Mesenchymal stem cell (in vitro differentiated cells and primary cell): ENCODE results near the gene GALR3.

Experiments used
- DNase-seq: peaks from one replicate; pipeline ENCODE4 v3.0.0-alpha.2; 2013
- H2AFZ ChIP-seq: one replicate; pipeline ENCODE4 v1.6.1; 2013; ENCODE audit warnings: low read depth, mild to moderate bottlenecking, control low read depth, inconsistent platforms, low read length, moderate library complexity
- H2AK5ac ChIP-seq: 2 replicates; pipeline ENCODE4 v1.6.1; 2013; ENCODE audit warnings: low read length, moderate library complexity, mild to moderate bottlenecking, inconsistent platforms; ENCODE audit not compliant: severe bottlenecking
- H2BK120ac ChIP-seq: one replicate; pipeline ENCODE4 v1.6.1; 2013; ENCODE audit warnings: low read depth, mild to moderate bottlenecking, inconsistent platforms, low read length, moderate library complexity
- H2BK12ac ChIP-seq, 2 experiments: one replicate each; pipeline ENCODE4 v1.6.1; 2013; ENCODE audit warnings: inconsistent platforms in 2 of 2, low read length in 2 of 2, mild to moderate bottlenecking in 2 of 2, moderate library complexity in 2 of 2, control low read depth in 1 of 2
- H2BK15ac ChIP-seq: one replicate; pipeline ENCODE4 v1.6.1; 2013; ENCODE audit warnings: mild to moderate bottlenecking, low read depth, inconsistent platforms; ENCODE audit not compliant: poor library complexity, severe bottlenecking
- H2BK5ac ChIP-seq: 2 replicates; pipeline ENCODE4 v1.6.1; 2013; ENCODE audit warnings: low read depth, mild to moderate bottlenecking, low read length, control low read depth, inconsistent platforms; ENCODE audit not compliant: poor library complexity, severe bottlenecking
- H3K14ac ChIP-seq, 2 experiments: one replicate each; pipeline ENCODE4 v1.6.1; 2013; ENCODE audit warnings: inconsistent platforms in 2 of 2, low read length in 2 of 2, control low read depth in 1 of 2, mild to moderate bottlenecking in 1 of 2, moderate library complexity in 1 of 2
- H3K18ac ChIP-seq, 2 experiments: one replicate each; pipeline ENCODE4 v1.6.1; 2013; ENCODE audit warnings: inconsistent platforms in 2 of 2, low read length in 2 of 2, control low read depth in 1 of 2, low read depth in 1 of 2, mild to moderate bottlenecking in 1 of 2
- H3K23ac ChIP-seq, 2 experiments: one replicate each; pipeline ENCODE4 v1.6.1; 2013; ENCODE audit warnings: inconsistent platforms in 2 of 2, low read length in 2 of 2, mild to moderate bottlenecking in 2 of 2, moderate library complexity in 2 of 2, control low read depth in 1 of 2
- H3K27ac ChIP-seq: 2 replicates; pipeline ENCODE4 v1.5.1; 2013; ENCODE audit warnings: mild to moderate bottlenecking, moderate library complexity, low read length, control low read depth, inconsistent platforms; ENCODE audit not compliant: poor library complexity, severe bottlenecking
- H3K27me3 ChIP-seq, 2 experiments: 2 replicates each; pipeline versions ENCODE4 v1.6.1 to v1.7.0; 2013; ENCODE audit warnings: low read length in 2 of 2, mild to moderate bottlenecking in 2 of 2, moderate library complexity in 2 of 2, control low read depth in 1 of 2, inconsistent platforms in 1 of 2; ENCODE audit not compliant: control insufficient read depth in 1 of 2, insufficient read depth in 1 of 2
- H3K36me3 ChIP-seq, 2 experiments: 2 replicates each; pipeline versions ENCODE4 v1.6.1 to v1.7.0; 2013; ENCODE audit warnings: low read length in 2 of 2, control low read depth in 1 of 2, inconsistent platforms in 1 of 2, low read depth in 1 of 2, mild to moderate bottlenecking in 1 of 2; ENCODE audit not compliant: insufficient read depth in 2 of 2, control insufficient read depth in 1 of 2
- H3K4ac ChIP-seq, 2 experiments: one replicate each; pipeline ENCODE4 v1.6.1; 2013; ENCODE audit warnings: inconsistent platforms in 2 of 2, low read length in 2 of 2, mild to moderate bottlenecking in 2 of 2, moderate library complexity in 2 of 2, control low read depth in 1 of 2, low read depth in 1 of 2
- H3K4me1 ChIP-seq: 2 replicates; pipeline ENCODE4 v1.6.1; 2013; ENCODE audit warnings: low read depth, low read length, control low read depth; ENCODE audit not compliant: control insufficient read depth, insufficient read depth
- H3K4me2 ChIP-seq: 2 replicates; pipeline ENCODE4 v1.6.1; 2013; ENCODE audit warnings: low read length, mild to moderate bottlenecking, inconsistent platforms; ENCODE audit not compliant: poor library complexity, severe bottlenecking
- H3K4me3 ChIP-seq, 2 experiments: 2 replicates each; pipeline versions ENCODE4 v1.5.1 to v1.7.0; 2013; ENCODE audit warnings: low read length in 2 of 2, mild to moderate bottlenecking in 2 of 2, control low read depth in 1 of 2, low read depth in 1 of 2; ENCODE audit not compliant: insufficient read depth in 1 of 2
- H3K79me1 ChIP-seq: replicated peaks from 2 replicates; pipeline ENCODE4 v1.6.1; 2013; ENCODE audit warnings: mild to moderate bottlenecking, control low read depth, low read length, inconsistent platforms; ENCODE audit not compliant: poor library complexity, severe bottlenecking
- H3K9ac ChIP-seq: 2 replicates; pipeline ENCODE4 v1.7.0; 2013; ENCODE audit warnings: mild to moderate bottlenecking, low read length, moderate library complexity
- H3K9me3 ChIP-seq: 2 replicates; pipeline ENCODE4 v1.7.0; 2013; ENCODE audit warnings: mild to moderate bottlenecking, low read length; ENCODE audit not compliant: control insufficient read depth
- H4K8ac ChIP-seq: one replicate; pipeline ENCODE4 v1.6.1; 2013; ENCODE audit warnings: inconsistent platforms, mild to moderate bottlenecking, low read length, moderate library complexity
- H4K91ac ChIP-seq: one replicate; pipeline ENCODE4 v1.6.1; 2013; ENCODE audit warnings: mild to moderate bottlenecking, low read length, inconsistent platforms
- WGBS: methylation state at CpG from one replicate; pipeline ENCODE4 v1.1.7; 2013; ENCODE audit warnings: mixed read lengths; 5-methylcytosine and 5-hydroxymethylcytosine counted together

The GALR3 gene

DNA sequence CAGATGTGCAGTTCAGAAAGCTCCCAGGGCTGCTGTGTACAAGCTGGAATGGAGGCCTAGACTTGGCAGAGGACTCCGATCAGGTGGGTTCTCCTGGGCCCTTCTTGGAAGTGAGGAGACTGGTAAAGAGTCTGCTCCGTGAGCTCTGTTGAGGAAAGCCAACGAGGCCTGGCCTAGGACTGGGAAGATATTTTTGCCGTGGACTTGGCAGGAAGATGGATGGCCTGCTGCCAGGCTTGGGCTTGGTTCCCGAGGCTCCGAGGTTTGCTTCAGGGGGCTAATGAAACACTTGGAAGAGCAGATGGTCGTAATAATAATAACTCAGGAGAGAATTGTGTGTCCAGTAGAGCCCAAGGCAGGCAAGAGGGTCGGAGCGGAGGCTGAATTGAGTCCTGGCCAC is 3.9 kb downstream of the GALR3 start:
- H3K18ac ChIP-seq = no peak overlapping the region
- H2BK15ac ChIP-seq = no peak overlapping the region
- no peak overlapping the region for H3K4me3 ChIP-seq
- peaks cover 24 to 30% of the 10 kb centered on the region in 2 experiments for H3K27me3 ChIP-seq
- DNase-seq = no peak
- no peak overlapping the region for H3K9ac ChIP-seq
- no peak overlapping the region for H4K91ac ChIP-seq
- H3K14ac ChIP-seq = no peak overlapping the region
- H3K4me2 ChIP-seq = no peak overlapping the region
- H3K79me1 ChIP-seq = no peaks in the 10 kb centered on the region
- H3K4me1 ChIP-seq = peaks cover 12% of the 10 kb centered on the region
- H2AFZ ChIP-seq = no peak overlapping the region
- 90% methylated on average over 9 of the region's 9 CpGs for WGBS
- no peak overlapping the region for H4K8ac ChIP-seq
- peaks cover 29 to 41% of the 10 kb centered on the region in 2 experiments for H3K36me3 ChIP-seq
- no peak overlapping the region for H3K27ac ChIP-seq
- no peak overlapping the region for H3K23ac ChIP-seq
- H3K4ac ChIP-seq = no peak overlapping the region
- no peaks in the 10 kb centered on the region for H3K9me3 ChIP-seq
- H2AK5ac ChIP-seq = no peak overlapping the region
- no peak overlapping the region for H2BK120ac ChIP-seq
- H2BK12ac ChIP-seq = no peak overlapping the region
- H2BK5ac ChIP-seq = no peak overlapping the region

DNA sequence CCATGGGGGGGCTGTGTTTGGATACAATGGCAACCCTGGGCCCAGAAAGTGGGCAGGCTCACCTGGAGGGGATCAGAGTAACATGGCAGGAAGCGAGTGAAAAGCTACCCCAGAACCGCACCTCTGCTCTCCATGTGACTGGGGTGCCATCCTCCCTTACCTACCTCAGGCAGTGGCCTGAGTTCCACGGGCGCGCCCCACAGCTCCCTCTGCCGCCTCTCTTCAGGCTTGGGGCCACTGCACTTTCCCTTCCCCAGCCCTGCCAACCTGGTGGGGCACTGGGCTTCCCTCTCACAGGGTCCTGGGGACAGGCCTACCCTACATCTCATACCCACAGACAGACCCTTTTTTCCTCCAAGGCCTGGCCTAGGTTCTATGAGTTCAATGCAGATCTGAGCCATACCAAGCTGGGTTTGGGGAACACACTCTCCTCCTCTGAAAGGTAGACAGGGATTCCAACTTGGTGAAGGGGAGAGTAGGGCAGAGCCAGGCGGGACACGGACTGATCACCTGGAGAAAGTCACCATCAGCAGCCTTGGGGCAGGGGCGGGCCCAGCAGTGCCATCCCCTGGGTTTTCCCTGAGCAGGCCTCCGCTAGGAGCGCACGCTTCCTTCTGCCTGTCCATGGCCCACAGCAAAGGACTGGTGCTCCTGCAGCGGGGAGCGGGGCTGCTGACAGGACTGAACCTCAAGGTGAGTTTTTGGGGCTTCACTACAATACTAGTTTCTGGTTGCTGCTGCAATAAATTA is 7.1 kb downstream of the GALR3 start:
- Histone ChIP-seq H4K91ac (no peak overlapping the region), H3K79me1 (no peaks in the 10 kb centered on the region), H2BK15ac (no peak overlapping the region), H3K4me1 (peaks cover under 1% of the 10 kb centered on the region), H3K27ac (no peak overlapping the region), H3K4me2 (no peak overlapping the region), H3K9ac (no peak overlapping the region), H3K14ac (no peak overlapping the region), H3K27me3 (peaks cover 0 to 4% of the 10 kb centered on the region in 2 experiments), H3K18ac (no peak overlapping the region), H3K36me3 (peaks cover 53 to 61% of the 10 kb centered on the region in 2 experiments), H3K4me3 (no peak overlapping the region), H2BK12ac (no peak overlapping the region), H2AFZ (no peak overlapping the region), H3K4ac (no peak overlapping the region), H3K9me3 (no peaks in the 10 kb centered on the region), H4K8ac (no peak overlapping the region), H2BK120ac (no peak overlapping the region), H3K23ac (no peak overlapping the region), H2AK5ac (no peak overlapping the region), H2BK5ac (no peak overlapping the region)
- DNase-seq = no peak
- 94% methylated on average over 14 of the region's 14 CpGs for WGBS

DNA sequence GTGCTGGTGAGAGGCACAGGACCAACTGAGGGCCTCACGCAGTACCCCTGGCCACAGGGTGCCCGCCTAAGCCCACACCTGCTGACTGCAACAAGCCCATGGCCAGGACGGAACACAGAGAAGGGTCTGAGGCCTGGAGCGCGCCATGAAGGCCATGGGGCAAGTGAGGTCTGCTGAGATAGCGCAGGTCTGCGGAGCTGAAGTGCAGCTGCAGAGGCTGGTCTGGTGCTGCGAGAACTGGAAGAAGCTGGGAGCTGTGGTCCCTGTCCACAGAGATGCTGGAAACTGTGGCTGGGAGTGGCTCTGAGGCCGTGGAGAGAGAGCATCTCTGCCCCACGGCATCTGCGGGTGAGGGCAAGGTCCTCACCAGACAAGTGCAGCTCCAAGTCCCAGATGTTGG is 8.3 kb downstream of the GALR3 start:
- H3K79me1 ChIP-seq = no peaks in the 10 kb centered on the region
- no peaks in the 10 kb centered on the region for H3K27me3 ChIP-seq
- H3K4me3 ChIP-seq = no peak overlapping the region
- H2AFZ ChIP-seq = no peak overlapping the region
- no peak overlapping the region for H3K4me2 ChIP-seq
- H4K91ac ChIP-seq = no peak overlapping the region
- DNase-seq = no peak
- H2BK120ac ChIP-seq = no peak overlapping the region
- H3K9me3 ChIP-seq = no peaks in the 10 kb centered on the region
- H3K23ac ChIP-seq = no peak overlapping the region
- no peak overlapping the region for H3K4ac ChIP-seq
- no peak overlapping the region for H3K18ac ChIP-seq
- no peak overlapping the region for H3K9ac ChIP-seq
- peak overlapping the region; percentile 9 for H2BK15ac ChIP-seq
- H3K36me3 ChIP-seq = peaks cover 58 to 64% of the 10 kb centered on the region in 2 experiments
- H3K27ac ChIP-seq = no peak overlapping the region
- no peak overlapping the region for H2BK12ac ChIP-seq
- 93% methylated on average over 9 of the region's 11 CpGs for WGBS
- no peak overlapping the region for H4K8ac ChIP-seq
- no peak overlapping the region for H2BK5ac ChIP-seq
- no peaks in the 10 kb centered on the region for H3K4me1 ChIP-seq
- no peak overlapping the region for H3K14ac ChIP-seq
- H2AK5ac ChIP-seq = no peak overlapping the region

DNA sequence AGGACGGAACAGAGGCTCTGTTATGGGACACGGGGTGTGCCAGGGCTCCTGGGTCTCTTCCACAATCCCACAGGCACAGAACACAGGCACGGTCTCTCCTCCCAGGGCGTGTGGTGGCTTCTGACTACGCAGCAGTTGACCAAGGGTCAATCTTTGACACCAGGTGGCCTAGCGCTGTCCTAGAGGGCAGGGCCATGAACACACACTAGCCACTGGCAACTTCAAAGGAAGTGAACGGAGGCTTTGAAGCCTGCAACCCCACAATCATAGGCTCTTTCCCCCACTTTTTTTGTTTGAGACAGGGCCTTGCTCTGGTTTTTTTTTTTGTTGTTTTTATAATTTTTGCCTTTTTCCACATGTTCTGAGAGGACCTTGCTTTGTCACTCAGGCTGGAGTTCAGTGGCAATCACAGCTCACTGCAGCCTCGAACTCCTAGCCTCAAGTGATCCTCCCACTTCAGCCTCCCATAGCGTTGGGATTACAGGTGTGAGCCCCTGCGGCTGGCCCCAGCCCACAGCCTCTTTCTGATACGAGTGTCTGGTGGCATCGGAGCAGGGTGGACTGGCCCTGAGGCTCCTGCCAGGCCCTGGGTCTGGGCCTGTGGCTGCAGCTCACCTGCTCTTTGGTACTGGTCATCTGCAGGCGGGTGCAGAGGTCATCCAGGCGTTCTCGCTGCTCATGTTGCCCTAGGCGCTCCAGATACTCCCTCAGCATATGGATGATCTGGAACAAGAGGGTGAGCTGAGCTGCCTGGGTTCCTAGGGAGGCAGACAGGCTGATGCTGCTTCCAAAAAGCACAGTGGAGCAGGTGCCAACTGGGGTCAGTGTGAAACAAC is 9.1 kb downstream of the GALR3 start:
- Histone ChIP-seq H4K8ac (no peak overlapping the region), H3K14ac (no peak overlapping the region), H3K27me3 (no peaks in the 10 kb centered on the region), H3K4me2 (no peak overlapping the region), H3K4me1 (no peaks in the 10 kb centered on the region), H2BK12ac (no peak overlapping the region), H3K23ac (no peak overlapping the region), H2AK5ac (no peak overlapping the region), H2BK120ac (no peak overlapping the region), H3K36me3 (peaks cover 58 to 62% of the 10 kb centered on the region in 2 experiments), H3K4ac (no peak overlapping the region), H3K27ac (no peak overlapping the region), H2BK15ac (no peak overlapping the region), H3K9me3 (no peaks in the 10 kb centered on the region), H2AFZ (no peak overlapping the region), H4K91ac (no peak overlapping the region), H3K79me1 (peaks cover 2% of the 10 kb centered on the region), H3K4me3 (no peak overlapping the region), H3K18ac (no peak overlapping the region), H2BK5ac (no peak overlapping the region), H3K9ac (no peak overlapping the region)
- no peak for DNase-seq
- 98% methylated on average over 16 of the region's 16 CpGs for WGBS
